Activated CD8-positive, alpha-beta memory T cell treated with anti-CD3 and anti-CD28 coated beads for 36 hours (primary cell): ENCODE results near the gene SUGCT. TPM values are rescaled to one million over a fixed set of nuclear protein-coding genes. Genes with fewer than 3 reads are reported as not detected.

Experiments used
- CTCF ChIA-PET: fragments of 350-600 bp; sonication (Branson Sonifier 250); formaldehyde crosslinking; loops from one replicate; lab custom pipeline; 2021; ENCODE audit warnings: antibody characterized with exemption; lab: Charles Lee
- POLR2A ChIA-PET: fragments of 350-600 bp; sonication (Branson Sonifier 250); formaldehyde crosslinking; loops from one replicate; lab custom pipeline; 2021; ENCODE audit warnings: antibody characterized with exemption; lab: Charles Lee
- total RNA-seq, 2 experiments: library from RNA; stranded (reverse); gene quantifications; one replicate each; pipeline ENCODE4 v1.2.3, GENCODE V29; 2021

Gene SUGCT
- total RNA-seq, 2 experiments from 2014 or later = 1.1 to 1.3 TPM

DNA sequence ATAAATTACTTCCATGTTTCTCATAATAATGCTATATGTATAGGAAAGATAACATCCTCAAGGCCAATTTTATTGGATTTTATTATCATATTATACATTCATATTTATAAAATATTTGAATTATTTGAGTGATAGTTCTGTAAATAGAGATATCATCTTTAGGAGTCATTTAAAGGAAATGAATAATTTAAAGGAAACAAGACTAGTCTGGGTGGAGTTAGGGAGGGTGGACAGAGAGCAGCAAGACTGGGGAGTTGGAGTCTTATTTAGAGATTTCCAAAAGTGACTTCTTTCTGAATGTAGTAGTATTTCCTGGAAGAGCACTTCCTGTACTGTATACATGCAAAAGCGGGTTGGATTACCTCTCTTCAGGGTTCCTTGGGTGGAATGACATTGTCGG lies 342.3 kb downstream of the SUGCT start:
- ChIA-PET CTCF (no interaction called here), POLR2A (no interaction called here)

DNA sequence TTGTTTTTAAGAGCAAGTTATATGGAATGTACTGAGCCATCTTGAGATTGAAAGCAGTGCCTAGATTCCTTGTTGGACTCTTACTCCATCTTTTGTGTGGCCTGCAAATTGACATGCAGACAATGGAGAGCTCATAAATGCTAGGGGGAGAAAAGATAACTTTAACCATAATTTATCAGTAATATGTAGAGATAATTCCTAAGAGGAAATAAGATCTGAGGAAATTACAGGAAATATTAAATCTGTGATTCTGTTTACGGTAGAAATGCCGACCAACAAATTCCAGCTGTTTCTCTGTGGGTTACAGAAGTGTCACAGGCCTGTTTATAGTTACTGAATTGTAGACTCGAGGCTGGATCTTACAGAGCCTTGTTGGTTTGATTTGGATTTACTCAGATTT lies 348.0 kb downstream of the SUGCT start:
- ChIA-PET POLR2A (interaction anchor here (0.5 kb wide), 1 partner anchor 877 kb away, joined by 8 read pairs; no protein-coding TSS in a partner anchor), CTCF (no interaction called here)

DNA sequence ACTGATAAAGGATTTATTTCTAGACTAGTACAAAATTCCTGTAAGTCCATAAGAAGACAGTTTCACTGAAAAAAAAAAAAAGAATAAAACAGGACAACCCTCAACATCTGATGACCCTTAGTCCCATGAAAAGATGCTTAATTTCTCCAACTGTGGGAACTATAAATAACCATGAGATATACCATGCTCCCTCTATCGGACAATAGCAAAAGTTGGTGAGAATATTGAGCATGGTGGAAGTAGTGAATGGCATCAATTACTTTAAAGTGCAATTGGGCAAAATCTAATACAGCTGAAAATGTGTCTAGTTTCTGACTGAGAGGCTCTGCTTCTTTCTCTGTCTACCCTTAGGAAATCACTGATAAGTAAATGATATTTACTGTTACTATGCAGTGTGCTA lies 348.8 kb downstream of the SUGCT start:
- POLR2A ChIA-PET = interaction anchor here (0.5 kb wide), 1 partner anchor 877 kb away, joined by 8 read pairs; no protein-coding TSS in a partner anchor
- CTCF ChIA-PET = no interaction called here

DNA sequence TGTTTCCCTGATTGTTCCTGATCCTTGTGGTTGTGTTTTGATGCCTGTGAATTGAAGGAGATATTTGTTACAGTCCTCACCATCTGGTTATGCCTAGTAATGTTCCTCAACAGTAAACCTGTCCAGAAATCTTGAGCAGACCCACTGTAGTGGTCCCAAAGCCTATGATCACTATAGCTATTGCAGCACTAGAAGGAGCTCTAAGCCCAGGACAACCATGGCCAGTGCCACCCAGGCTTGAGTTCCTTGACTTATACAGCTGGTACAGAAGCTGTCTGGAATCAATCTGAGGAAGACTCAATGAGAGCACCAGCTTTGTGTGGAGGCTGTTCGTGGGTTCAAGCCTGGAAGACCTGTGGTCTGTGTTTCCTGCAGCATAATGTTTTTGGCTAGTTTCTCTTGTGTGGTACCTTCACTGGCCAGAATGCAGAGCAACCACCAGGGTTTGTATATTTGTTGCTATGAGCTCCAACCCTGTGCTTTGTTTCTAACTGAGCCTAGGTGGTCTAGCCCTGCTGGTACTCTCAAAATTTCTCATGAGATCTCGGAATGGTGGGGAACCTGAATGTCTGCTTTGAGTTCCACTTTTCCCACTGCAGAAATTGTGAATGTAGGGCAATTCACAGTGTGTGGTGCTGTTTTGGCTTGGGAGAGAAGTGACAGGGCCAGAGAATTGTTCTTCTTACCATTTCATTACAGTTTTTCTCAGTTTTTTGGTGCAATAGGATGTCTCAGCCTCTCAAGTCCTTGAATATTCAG lies 355.2 kb downstream of the SUGCT start:
- CTCF ChIA-PET = no interaction called here
- POLR2A ChIA-PET = no interaction called here

DNA sequence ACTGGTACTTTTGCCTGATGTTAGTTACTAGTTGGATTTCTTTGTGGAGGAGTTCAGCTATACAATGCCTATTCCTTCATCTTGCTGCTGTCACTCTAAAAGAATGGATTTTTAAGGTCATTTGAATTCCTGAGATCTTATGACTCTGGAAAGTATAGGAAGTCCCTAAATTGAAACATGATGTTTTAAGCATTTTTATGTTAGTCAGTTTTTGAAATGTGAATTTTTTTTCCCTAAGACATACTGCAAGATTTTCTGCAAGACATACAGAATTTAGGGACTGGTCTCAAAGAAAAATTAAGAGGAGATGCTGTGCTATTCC lies 355.8 kb downstream of the SUGCT start:
- CTCF ChIA-PET = no interaction called here
- POLR2A ChIA-PET = no interaction called here

DNA sequence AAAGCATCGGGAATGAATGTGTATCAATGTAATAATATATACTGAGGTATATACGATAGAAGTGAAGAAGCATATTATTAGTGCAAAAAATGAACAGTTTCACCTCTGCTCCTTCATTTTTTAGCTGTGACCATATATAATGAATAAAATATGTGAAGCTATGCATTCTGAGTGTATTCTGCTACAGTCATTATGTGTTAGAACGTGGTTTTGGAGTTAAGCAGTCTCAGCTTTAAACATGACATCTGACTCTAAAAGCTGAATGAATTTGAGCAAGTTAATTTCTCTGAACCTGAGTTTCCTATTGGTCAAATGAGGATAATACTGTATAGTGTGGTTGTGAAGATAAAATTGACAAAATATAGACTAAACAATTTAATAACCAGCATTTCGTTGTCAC lies 358.1 kb downstream of the SUGCT start:
- ChIA-PET POLR2A (no interaction called here), CTCF (no interaction called here)

DNA sequence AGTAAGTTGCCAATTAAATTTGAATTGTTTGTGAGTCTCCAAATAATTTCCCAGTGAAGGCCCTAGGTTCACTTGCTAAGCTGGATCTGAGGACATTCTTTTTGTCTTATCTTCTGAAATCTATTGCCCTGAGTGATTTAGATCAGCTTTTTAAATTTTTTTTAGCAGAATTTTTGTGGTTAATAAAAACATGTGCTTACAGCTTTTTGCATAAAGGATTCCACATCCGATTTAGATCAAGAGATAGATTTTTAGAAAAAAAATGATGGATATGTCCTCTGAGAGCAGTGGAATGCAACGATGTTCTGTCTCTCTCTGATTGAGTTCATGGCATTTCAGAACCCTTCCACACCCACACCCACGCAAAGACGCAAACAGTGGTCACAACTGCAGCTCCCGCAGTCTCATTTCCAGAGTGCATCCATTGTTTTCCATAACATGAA lies 358.8 kb downstream of the SUGCT start:
- ChIA-PET CTCF (no interaction called here), POLR2A (no interaction called here)

DNA sequence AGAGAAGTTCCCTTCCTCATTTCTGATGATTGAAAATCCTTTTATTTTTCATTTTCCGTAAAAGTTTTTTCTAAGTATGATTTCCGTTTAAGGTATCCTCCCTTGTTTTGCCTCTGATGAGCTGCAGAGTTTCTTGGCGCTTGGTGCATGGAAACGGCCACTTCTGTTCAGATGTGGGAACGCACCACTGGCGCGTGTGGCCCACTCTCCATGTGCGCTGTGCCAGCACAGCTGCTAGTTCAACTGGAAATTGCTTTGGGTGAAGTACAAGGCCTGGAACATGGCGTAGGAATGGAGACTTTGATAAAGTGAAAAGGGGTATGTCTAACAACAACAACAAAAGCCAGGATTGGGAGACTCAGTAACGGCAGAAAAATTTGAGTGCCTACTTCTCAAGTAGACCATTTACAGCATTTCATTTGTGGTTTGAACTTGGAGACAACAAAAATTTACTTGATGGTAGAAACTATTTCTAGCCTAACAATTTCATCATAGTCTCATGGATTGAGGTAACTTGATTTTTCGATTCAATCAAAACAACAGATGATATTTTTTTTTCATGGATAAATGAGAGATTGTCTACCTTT lies 364.2 kb downstream of the SUGCT start:
- POLR2A ChIA-PET = no interaction called here
- CTCF ChIA-PET = no interaction called here

DNA sequence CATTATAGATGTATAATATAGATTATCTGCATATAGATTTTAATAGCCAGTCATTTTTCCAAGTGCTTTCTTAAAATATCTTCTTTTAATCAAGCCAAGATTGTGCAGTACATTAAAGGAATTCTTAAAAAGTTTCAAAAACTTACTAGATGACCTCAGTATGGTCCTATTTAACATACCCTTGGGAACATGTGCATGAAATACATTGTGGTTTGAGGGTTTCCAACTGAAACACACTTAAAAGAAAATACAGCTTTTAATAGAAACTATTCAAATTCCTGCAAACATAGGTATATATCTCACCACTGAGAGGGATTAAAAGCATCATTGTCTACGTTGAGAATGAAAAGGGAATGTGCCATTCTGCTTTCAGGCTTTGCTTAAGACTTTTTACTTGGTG lies 364.9 kb downstream of the SUGCT start:
- ChIA-PET POLR2A (no interaction called here), CTCF (no interaction called here)

DNA sequence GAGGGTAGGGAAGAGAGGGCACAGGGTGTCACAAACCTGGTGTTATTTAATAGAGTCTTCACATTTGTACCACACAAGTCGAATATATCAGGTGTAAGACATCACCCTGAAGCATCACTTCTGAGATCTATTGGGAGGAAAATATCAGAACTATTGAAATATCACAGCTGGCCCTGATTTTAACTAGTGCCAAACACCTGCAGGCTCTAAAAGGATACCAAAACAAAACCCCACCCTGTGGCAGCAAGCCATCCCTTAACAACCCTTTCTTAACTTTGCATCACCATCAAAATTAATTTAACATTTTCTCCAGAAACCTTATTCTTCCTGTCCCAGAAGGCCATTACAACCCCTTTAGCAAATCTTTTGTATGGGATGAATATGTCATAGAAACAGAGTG lies 365.4 kb downstream of the SUGCT start:
- POLR2A ChIA-PET = no interaction called here
- CTCF ChIA-PET = no interaction called here

DNA sequence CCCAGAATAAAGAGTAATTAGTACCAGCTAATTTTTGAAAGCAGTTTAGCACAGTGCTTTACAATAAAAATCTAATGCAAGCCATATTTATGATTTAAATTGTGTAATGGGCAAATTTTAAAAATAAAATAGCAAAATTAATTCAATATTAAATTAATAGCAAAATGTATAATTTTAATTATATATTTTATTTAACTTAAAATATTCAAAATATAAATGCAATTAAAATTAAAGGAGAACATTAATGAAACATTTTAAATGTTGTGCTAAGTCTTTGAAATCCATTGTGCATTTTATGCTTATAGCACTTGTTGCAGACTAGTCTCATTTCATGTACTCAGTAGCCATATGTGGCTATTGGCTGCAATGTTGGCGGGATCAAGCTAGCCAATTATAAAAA lies 367.6 kb downstream of the SUGCT start:
- ChIA-PET CTCF (no interaction called here), POLR2A (no interaction called here)

DNA sequence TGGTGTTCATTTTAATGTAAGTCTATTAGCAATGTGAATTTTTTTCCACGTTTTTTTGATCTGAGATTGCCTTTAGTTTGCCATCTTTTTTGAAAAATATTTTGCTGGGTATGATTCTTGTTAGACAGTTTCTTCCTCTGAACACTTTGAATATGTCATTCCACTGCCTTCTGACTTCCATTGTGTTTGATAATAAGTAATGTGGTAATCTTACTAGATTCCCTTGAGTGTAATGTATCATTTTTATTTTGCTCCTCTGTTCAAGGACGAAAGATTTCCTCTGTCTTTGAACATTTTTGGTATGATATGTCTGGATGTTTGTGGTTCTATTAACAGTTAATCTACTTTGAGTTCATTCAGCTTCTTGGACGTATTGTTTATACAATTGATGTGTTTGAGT lies 371.4 kb downstream of the SUGCT start:
- ChIA-PET CTCF (no interaction called here), POLR2A (no interaction called here)

DNA sequence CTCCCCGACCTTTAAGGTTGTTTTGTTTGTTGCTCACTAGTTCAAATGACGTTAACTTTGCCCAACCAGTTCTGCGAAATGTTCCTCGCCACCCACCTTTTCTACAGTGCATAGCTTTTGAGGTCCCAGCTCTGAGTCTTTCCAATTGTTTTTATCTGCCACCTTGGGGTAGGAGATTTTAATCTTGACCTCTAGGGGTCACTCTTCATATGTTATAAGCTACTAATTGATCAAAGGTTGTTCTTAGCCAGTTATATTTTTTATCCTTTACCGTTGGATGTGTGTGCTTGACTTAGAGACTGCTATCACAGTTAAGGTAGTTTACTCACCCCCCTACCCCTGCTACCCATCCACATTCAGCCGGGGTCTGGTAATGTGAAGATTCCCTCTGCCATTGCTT lies 372.4 kb downstream of the SUGCT start:
- ChIA-PET POLR2A (no interaction called here), CTCF (no interaction called here)

DNA sequence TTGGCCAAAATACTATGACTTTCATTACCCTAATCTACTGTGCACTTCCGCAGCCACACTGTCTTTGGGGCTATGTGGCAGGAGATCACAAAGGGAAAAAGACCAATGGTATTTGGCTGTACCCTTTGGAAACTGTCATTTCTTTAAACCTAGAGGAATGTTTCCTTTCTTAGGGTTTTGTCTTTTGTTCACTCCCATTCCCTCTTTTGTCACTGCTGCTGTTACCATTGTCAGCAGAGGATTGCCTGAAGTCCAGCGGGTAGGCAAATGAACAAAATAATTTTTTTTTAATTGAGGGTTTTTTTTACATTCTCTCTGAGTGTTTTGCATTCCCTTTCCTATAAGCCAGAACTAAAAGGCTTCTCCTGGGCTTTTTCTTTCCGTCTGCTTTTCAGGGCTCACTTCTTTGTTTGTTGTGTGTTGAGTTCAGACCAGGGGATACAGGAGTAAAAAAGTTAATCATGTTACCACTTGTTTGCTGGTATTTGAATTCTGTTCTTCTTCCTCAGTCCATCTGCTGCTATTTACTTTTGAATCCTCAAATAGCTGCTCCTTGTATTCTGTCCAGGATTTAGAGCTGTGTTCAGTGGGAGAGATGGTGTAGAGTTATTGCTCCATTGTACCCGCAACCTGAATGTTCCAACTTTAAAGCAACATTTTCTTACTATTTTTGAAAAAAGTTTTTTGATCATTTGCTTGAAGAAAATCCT lies 374.6 kb downstream of the SUGCT start:
- CTCF ChIA-PET = interaction anchor here (0.5 kb wide), 1 partner anchor 238 kb away, joined by 3 read pairs; no protein-coding TSS in a partner anchor

DNA sequence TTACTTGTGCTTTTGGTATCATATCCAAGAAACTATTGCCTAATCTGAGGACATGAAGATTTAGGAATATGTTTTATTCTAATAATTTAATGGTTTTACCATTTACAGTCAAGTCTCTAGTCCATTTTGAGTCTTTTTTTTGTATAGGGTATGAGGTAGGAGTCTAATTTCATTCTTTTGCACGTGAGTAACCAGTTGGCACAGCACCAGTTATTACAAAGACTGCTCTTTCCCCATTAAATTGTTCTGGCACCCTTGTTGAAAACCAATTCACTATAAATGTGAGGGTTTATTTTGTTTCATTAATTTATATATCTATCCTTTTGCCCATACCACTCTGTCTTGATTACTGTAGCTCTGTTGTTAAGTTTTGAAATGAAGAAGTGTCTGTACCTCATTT lies 381.6 kb downstream of the SUGCT start:
- CTCF ChIA-PET = no interaction called here
- POLR2A ChIA-PET = no interaction called here

More for the DNA sequence above, 374.6 kb downstream of the SUGCT start:
- POLR2A ChIA-PET = no interaction called here

DNA sequence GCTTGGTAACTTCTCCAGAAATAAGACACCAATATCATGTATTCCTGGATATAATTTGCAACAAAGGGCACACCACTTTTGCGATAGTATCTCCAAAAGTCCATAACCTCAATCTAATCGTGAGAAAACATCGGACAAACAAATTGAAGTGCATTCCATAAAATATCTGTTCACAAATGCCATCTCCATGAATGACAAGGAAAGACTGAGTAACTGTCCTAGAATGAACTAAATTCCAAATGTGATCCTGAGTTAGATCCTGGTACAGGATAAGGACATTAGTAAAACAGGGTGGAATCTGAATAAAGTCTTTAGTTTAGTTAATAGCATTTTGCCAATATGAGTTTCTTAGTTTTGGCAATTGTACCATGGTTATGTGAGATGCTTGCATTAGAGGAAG lies 384.2 kb downstream of the SUGCT start:
- ChIA-PET CTCF (no interaction called here), POLR2A (no interaction called here)

DNA sequence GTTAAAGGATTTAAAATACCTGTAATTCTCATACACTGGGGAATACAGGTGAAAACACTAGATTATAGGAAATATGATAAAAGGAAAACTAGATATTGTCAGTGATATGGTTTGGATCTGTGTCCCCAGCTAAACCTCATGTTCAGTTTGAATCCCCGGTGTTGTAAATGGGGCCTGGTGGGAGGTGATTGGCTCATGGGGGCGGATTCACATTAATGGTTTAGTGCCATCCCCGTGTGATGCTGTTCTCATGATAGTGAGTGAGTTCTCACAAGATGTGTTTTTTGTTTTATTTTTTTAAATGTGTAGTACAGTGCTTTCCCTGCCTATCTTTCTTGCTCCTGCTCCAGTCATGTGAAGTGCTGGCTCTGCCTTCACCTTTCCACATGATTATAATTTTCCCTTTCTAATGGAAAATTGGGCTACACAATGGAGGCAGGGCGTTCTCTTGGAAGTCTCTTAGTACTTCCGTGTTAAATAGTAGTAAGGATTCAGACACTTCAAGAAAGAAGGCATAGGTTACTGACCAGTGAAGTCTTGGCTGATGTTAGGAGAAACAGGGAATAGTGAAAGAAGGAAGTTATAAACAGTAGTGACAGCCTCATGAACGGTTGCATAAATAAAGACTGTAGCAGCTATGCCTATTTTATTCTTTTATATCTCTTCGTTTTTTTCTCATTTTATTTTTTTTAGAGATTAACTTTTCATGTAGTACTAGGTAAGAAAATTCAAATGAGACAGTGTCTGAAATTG lies 386.4 kb downstream of the SUGCT start:
- CTCF ChIA-PET = no interaction called here
- POLR2A ChIA-PET = no interaction called here

DNA sequence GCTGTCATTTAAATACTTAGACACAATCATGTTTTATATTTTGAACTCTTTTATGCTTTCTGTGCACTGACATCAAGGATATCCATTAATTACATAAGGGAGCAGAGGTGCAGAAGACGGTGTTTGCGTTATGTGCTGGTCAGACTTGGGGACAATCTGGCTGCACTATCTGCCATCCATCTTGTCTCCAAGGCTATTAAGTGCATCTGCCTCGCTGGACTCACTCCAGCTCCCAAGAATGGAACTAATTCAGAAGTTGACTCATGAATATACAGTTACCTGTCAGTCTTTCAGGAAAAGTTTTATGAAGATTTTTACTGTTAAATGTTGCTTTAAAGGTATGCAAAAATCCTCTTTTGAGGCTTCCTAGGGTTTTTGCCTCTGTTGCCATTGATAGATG lies 391.0 kb downstream of the SUGCT start:
- ChIA-PET POLR2A (no interaction called here), CTCF (no interaction called here)

DNA sequence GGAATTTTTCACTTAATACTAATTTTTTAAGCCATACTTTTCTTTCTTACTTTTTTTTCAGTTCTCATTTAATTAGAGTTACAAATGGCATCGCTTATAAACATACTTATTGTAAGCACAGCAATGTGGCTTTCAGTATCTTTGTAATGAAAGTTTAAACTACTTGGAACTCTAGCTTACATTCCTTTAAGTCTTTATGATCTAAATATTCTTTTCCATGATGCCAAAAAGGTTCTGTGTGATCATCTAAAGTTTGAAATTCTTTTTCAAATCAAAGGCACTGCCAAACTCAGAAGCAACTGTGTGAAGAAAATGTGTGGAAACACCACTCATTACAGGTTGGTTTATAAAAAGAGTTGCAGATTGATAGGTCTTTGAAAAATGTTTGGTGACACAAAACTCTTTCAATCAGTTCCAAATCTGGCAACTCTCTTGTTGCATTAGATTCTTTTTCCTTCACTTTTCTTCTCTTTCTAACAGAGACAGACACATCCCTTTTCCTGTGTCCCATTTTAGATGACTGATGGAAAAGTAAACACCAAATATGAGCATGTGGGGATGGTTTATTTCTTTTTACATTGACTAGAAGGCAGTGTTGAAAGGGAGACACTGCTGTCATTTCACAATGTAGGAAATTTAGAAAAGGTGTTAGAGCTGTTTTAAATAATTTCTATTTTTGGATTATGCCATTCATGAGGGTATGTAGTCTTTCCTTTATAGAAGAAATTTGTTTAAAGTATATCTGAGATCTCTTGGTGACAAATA lies 392.3 kb downstream of the SUGCT start:
- ChIA-PET POLR2A (no interaction called here), CTCF (no interaction called here)
